Measurements from ENCODE around the gene UNC5C.

UNC5C gene

DNA sequence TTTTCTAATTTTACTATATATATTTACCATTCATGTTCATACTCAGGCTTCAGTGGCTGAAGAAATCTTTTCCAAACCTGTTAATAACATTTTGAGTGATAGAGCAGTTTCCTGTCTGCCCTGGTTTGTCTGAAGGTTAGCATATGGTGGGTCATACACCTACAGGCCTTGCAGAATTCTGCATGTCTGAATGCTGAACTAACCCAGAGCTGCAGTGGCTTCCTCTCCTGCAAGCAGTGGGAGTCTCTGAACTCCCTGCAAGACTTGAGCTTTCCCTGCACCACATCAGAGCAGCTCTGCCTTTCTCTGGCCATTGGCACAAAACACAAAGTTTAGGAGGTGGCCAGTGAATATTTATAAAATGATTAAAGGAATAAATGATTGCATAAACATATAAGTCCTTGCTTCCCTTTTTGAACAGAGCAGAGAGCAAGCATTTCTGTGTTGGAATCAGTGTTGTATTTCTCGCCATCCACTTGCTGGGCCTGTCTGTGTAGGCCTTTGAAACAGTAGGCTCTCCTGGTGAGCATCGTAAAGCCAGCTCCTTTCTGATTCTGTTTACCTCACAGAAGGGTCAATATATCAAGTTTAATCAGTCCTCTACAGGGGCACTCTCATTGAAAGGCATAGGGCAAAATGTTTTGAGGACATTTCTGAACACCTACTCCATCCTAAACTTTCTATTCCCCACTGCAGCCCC, 15.0 kb upstream of the UNC5C start:
- Histone ChIP-seq H3K9me3 (ENCODE audit: severe bottlenecking) (no peaks in the 10 kb centered on the region), H3K36me3 (ENCODE audit: low read depth) (no peaks in the 10 kb centered on the region), H3K4me1 (ENCODE audit: insufficient read depth, poor library complexity, severe bottlenecking) (no peaks in the 10 kb centered on the region), H3K27me3 (ENCODE audit: insufficient read depth, poor library complexity, severe bottlenecking) (no peaks in the 10 kb centered on the region), H3K27ac (ENCODE audit: poor library complexity, severe bottlenecking) (no peak overlapping the region), H3K4me3 (ENCODE audit: severe bottlenecking) (no peak overlapping the region)
- TF ChIP-seq, protein P1, sequence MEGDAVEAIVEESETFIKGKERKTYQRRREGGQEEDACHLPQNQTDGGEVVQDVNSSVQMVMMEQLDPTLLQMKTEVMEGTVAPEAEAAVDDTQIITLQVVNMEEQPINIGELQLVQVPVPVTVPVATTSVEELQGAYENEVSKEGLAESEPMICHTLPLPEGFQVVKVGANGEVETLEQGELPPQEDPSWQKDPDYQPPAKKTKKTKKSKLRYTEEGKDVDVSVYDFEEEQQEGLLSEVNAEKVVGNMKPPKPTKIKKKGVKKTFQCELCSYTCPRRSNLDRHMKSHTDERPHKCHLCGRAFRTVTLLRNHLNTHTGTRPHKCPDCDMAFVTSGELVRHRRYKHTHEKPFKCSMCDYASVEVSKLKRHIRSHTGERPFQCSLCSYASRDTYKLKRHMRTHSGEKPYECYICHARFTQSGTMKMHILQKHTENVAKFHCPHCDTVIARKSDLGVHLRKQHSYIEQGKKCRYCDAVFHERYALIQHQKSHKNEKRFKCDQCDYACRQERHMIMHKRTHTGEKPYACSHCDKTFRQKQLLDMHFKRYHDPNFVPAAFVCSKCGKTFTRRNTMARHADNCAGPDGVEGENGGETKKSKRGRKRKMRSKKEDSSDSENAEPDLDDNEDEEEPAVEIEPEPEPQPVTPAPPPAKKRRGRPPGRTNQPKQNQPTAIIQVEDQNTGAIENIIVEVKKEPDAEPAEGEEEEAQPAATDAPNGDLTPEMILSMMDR (IDR thresholded peaks at IDR 0.05; ENCODE audit: poor library complexity, severe bottlenecking) = no peak
- no peak for ATAC-seq (ENCODE audit: low read depth)
- no peak for DNase-seq (ENCODE audit: low spot score)

DNA sequence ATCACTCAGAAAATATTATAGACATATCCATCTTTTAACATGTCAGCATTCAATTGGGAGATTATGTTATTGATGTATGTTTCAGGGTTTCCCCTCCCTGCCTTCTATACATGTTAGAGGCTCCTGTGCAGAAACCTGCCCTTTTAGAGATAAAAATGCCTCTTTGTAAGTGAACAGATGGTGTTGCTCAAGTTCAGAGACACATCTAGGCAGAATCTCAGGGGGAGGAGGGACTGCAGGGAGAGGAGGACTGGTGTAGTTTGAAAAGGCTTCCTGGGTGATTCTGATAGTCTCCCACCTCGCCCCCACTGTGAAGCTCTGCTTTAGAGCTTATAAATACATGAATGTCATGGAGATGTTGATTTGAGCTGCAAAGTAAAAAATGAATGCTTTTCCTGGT, 12.0 kb upstream of the UNC5C start:
- Histone ChIP-seq H3K9me3 (ENCODE audit: severe bottlenecking) (no peaks in the 10 kb centered on the region), H3K4me3 (ENCODE audit: severe bottlenecking) (no peak overlapping the region), H3K27me3 (ENCODE audit: insufficient read depth, poor library complexity, severe bottlenecking) (no peaks in the 10 kb centered on the region), H3K36me3 (ENCODE audit: low read depth) (no peaks in the 10 kb centered on the region), H3K27ac (ENCODE audit: poor library complexity, severe bottlenecking) (no peak overlapping the region), H3K4me1 (ENCODE audit: insufficient read depth, poor library complexity, severe bottlenecking) (peaks cover 3% of the 10 kb centered on the region)
- DNase-seq (ENCODE audit: low spot score) (no peak), ATAC-seq (ENCODE audit: low read depth) (no peak)
- TF ChIP-seq, protein P1 (IDR thresholded peaks at IDR 0.05; ENCODE audit: poor library complexity, severe bottlenecking) = no peak

DNA sequence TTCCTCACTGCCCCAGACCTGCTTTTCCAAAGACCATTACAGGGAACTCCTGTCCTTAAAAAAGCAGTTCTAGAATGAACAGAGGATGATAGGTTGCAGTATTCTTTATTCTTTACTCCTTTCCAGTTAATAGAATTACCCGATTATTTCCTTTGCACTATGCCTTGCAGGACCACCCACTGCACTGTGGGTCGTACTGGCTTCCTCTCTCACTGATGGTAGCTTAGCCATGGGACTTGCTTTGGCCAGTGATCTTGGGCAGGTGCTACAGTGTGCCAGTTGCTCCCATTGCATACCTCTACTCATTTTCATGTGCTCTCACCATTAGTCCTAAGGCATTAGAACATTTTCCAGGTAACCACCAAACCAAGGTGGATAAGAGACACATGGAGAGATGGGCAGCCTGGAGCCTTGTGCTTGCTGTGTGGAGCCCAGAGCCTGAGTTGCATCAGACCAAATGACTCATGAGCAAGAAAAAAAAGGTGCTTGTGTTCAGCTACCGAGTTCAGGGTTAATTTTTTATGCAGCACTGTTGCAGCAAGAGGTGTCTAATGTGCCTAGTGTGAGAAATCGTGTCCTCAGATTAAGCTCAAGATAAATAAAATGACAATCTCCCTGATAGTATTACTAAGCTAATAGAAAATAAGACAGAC, 7.6 kb upstream of the UNC5C start:
- peaks cover 3% of the 10 kb centered on the region for H3K4me1 ChIP-seq (ENCODE audit: insufficient read depth, poor library complexity, severe bottlenecking)
- no peaks in the 10 kb centered on the region for H3K9me3 ChIP-seq (ENCODE audit: severe bottlenecking)
- TF ChIP-seq, protein P1 (IDR thresholded peaks at IDR 0.05; ENCODE audit: poor library complexity, severe bottlenecking) = no peak
- no peaks in the 10 kb centered on the region for H3K36me3 ChIP-seq (ENCODE audit: low read depth)
- H3K4me3 ChIP-seq (ENCODE audit: severe bottlenecking) = no peak overlapping the region
- peaks cover 10% of the 10 kb centered on the region for H3K27me3 ChIP-seq (ENCODE audit: insufficient read depth, poor library complexity, severe bottlenecking)
- ATAC-seq (ENCODE audit: low read depth) (peak; percentile 49; the same call in 1 of the 3 replicates), DNase-seq (ENCODE audit: low spot score) (no peak)
- H3K27ac ChIP-seq (ENCODE audit: poor library complexity, severe bottlenecking) = no peak overlapping the region

DNA sequence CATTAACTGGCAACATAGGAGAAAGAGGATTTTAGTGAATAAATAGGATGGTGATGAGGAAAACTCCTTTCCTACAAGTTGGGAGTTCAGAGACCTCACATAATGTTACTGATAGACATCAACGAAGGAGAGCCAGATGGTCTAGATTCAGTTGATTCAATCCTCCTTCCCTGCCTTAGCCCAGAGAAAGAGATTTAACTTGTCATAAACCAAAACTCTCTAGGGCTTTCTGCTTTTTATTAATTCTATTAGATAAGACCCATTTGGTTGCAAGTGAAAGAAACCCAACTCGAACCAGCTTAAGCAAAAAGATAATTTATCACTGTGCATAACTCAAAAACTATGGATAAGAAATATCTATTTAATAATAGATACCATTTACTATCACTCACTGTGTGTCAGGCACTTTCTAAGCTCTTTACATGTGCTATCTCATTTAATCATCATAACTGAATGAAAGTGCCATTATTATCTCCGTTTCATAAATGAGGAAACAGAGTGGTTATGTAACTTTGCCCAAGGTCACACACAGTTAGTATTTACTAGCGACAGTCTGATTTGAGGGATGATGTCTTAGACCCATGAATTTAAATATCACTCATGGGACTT, 4.3 kb upstream of the UNC5C start:
- Histone ChIP-seq H3K9me3 (ENCODE audit: severe bottlenecking) (no peaks in the 10 kb centered on the region), H3K36me3 (ENCODE audit: low read depth) (no peaks in the 10 kb centered on the region), H3K4me3 (ENCODE audit: severe bottlenecking) (no peak overlapping the region), H3K4me1 (ENCODE audit: insufficient read depth, poor library complexity, severe bottlenecking) (peaks cover 2% of the 10 kb centered on the region), H3K27me3 (ENCODE audit: insufficient read depth, poor library complexity, severe bottlenecking) (peaks cover 39% of the 10 kb centered on the region), H3K27ac (ENCODE audit: poor library complexity, severe bottlenecking) (no peak overlapping the region)
- TF ChIP-seq, protein P1 (IDR thresholded peaks at IDR 0.05; ENCODE audit: poor library complexity, severe bottlenecking) = no peak
- ATAC-seq (ENCODE audit: low read depth) (no peak), DNase-seq (ENCODE audit: low spot score) (no peak)
